22Rv1 (cell line): ENCODE data around the gene HOXA2.

ENCODE experiments used
- H3K27ac ChIP-seq: fragments of 450-650 bp; 2 replicates; pipeline ENCODE4 v1.5.1; 2017
- ZFX ChIP-seq: fragments of 450-650 bp; IDR thresholded peaks from 2 replicates; pipeline ENCODE4 v1.6.1; 2017; ENCODE audit warnings: antibody characterized with exemption, borderline replicate concordance
- TF ChIP-seq, protein P1 (sequence below): fragments of 450-650 bp; IDR thresholded peaks from 2 replicates; pipeline ENCODE4 v1.5.1; 2017; ENCODE audit warnings: mild to moderate bottlenecking

Gene HOXA2

DNA sequence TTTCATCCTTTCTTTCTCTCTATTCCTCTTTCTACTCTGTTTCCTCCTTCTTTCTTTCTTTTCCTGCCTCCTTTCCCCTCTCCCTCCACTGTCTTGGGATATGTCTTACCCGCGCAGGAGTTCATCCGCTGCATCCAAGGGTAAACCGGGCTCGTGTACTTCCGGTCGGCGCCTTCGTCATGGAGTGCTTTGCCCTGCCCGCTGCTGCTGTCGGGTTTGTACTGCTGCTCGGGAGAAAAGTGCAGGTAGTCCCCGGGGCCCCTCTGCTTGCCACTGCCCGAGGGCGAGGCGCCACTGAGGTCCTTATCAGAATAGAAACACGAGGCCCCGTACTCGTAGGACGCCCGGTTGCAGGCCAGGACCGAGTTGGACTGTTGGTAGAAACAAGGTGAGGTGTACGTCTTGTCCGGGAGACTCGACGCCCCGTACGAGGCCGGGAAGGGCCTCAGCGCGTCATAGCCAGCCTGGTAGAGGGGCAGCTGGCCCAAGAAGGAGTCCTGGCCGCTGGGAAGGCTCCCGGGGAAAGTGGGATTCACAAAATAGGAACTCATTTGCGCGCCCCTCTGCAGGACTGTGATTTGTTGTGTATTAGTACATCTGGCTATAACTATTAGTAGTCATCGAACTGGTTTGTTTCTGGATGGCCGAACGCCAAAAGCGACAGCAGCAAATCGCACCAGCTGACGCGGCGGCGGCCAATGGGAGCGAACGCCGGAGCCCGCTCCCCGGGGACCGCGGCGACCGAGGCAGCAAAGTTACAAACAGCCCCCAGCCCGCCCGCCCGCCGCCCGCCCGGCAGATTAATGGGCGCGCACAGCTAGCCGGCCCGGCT is 44.9 kb upstream of the HOXA2 start, which contains the start of gene HOXA6:
Gene HOXA6 (minus strand): TSS at position 576 of the 832 bp plus-strand sequence. CDS start 25 bp downstream, at position 551.
- no peak within 1 kb of the TSS for H3K27ac ChIP-seq
- TF ChIP-seq ZFX: no peak
- TF ChIP-seq, protein P1, sequence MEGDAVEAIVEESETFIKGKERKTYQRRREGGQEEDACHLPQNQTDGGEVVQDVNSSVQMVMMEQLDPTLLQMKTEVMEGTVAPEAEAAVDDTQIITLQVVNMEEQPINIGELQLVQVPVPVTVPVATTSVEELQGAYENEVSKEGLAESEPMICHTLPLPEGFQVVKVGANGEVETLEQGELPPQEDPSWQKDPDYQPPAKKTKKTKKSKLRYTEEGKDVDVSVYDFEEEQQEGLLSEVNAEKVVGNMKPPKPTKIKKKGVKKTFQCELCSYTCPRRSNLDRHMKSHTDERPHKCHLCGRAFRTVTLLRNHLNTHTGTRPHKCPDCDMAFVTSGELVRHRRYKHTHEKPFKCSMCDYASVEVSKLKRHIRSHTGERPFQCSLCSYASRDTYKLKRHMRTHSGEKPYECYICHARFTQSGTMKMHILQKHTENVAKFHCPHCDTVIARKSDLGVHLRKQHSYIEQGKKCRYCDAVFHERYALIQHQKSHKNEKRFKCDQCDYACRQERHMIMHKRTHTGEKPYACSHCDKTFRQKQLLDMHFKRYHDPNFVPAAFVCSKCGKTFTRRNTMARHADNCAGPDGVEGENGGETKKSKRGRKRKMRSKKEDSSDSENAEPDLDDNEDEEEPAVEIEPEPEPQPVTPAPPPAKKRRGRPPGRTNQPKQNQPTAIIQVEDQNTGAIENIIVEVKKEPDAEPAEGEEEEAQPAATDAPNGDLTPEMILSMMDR: no peak

DNA sequence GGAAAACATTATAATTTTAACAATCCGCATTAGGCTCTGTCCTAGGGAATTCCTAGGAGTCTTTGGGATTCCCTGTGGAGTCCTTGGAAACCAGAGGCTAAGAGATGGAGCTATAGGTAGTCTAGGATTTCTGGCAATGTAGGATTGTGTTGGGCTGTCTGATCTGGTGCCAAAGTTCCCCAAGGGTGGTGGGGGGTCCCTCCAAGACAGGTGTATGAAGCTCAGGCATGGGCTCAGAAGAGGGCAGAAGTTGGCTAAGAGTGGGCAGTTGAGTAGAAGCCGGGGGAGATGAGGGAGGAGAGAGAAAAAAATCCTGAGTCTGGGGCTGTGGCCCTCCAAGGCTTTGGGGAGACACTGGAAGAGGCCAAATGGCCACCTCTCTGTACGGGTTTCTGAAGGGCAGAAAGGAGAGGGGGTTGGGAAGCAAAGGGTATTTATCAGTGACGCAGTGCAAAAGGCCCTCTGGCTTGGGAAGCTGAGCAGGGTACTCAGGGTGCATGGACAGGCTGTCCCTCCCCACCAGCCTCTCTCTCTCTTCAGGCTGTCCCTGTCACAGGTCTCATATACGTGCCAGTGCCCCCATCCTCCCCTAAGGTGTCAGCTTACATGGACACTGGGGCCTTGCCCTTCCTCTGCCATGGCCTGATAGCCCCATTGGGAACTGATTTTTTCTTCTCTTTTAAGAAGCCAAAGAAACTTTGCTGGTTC is 44.2 kb upstream of the HOXA2 start:
- H3K27ac ChIP-seq: no peak overlapping the region
- TF ChIP-seq ZFX: no peak
- TF ChIP-seq, protein P1: no peak

DNA sequence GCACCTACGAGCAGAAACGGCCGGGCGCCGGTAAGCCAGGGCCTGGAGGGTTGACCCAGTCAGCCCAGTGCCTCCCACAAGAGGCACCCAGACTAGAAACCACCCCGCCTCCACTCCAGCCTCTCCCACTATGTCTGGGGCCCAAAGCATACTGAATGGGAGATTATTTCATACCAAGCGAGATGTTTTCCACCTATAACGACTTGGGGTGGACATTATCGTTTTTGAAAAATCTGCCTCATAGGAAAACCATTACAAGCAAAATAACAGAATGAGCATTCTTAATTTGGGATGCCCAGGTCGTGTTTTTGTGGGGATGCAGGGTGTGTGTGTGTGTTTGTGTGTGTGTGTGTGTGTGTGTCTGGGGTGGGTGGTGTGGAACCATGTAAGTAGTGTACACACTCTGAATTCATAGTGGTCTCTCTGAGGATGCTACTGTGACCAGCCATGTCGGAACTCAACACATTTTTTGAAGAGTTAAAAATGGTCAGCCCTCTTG is 43.5 kb upstream of the HOXA2 start:
- no peak for TF ChIP-seq ZFX
- TF ChIP-seq, protein P1: no peak
- H3K27ac ChIP-seq: no peak overlapping the region

DNA sequence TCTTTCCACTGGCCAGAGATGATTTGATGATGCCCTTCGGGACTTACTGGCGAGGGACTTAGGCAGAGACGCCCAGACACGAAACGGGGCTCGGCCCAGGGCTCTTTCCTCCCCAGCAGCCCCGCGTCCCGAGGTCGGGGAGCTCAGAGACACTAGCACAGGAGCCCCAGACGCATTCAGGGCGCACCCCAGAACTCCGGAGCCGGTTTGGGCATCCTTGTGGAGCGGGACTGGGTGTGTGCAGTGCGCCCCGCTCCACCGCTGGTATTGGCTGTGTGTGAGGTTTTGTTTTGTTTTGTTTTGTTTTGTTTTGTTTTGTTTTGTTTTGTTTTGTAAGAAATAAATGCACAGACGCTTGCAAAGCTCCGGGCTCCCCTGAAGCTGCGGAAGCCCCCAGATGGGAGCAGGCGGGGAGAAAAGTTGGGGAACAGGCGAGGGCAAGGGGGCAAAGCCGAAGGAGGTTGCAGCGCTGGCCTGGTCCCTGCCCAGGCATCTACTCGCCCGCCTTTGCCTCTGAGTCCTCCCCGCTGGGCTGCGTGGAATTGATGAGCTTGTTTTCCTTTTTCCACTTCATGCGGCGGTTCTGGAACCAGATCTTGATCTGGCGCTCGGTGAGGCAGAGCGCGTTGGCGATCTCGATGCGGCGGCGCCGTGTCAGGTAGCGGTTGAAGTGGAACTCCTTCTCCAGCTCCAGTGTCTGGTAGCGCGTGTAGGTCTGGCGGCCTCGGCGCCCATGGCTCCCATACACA is 42.9 kb upstream of the HOXA2 start:
- TF ChIP-seq ZFX: no peak
- TF ChIP-seq, protein P1: no peak
- no peak overlapping the region for H3K27ac ChIP-seq

DNA sequence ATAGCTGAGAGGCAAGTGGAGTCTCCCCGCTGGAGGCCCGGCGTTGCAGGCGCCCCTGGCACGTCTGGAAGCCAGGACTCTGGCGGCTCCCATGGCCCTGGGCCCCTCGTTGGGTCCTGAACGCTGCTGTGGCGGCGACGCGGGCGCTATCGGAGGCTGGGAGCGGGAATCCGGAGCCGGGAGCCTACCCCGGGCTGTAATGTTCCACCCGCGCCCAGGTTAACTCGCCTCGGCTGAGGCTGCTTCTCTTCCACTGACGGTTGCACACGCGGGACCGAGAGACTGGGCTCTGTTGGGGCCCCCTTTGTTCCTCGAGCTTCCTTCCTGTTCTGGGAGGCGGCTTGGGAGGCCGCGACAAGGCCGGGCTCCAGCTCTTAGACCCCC is 42.3 kb upstream of the HOXA2 start:
- H3K27ac ChIP-seq: no peak overlapping the region
- TF ChIP-seq, protein P1: no peak
- TF ChIP-seq ZFX: no peak

DNA sequence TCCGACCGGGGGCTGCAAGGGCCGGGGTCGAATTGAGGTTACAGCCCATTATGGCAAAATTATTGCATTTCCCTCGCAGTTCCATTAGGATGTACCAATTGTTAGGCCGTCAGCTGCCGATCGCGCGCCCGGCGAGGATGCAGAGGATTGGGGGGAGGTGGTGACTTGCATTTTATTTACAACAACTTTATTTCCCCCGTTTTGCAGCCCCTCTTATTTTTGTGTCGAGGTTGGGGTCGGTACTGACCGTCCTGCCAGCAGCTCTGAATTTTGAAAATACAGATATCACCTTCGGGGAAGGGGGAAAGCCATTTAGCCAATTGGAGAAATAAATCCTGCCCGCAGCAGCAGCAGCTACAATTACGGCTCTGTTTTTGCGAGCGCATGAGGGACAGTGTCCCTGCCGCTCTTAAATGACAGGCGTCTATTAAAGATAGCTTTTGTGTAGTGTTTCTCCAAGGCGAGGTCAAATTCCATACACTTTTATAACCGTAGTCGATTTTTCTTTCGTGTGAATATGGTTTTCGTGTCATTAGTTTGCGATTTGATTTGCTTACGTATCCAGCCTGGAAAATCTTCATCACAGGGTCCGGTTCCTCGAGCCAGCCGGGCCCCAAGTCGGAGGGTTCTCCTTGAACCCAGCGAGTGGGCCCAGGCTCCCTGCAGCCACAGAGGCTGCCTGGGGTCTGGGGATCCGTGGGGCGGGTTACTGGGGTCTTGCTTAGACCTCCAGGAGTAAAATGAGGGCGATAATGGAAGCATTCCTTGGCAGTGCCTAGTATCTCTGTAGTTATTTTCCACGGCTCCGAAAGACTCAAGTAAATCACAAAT is 41.7 kb upstream of the HOXA2 start:
- TF ChIP-seq, protein P1: 0 out of 2 replicates have a peak, but pooled peaks have one; percentile 23
- TF ChIP-seq ZFX: no peak
- H3K27ac ChIP-seq: no peak overlapping the region
